IPS-15b (cell line): ENCODE results near the gene LHFPL6.

ENCODE experiments used
- H3K27me3 ChIP-seq: one replicate; pipeline ENCODE4 v1.6.1; 2013; ENCODE audit warnings: low read length; ENCODE audit not compliant: control insufficient read depth, insufficient read depth
- H3K36me3 ChIP-seq: one replicate; pipeline ENCODE4 v1.6.1; 2013; ENCODE audit warnings: low read length; ENCODE audit not compliant: control insufficient read depth, insufficient read depth
- H3K4me1 ChIP-seq: one replicate; pipeline ENCODE4 v1.6.1; 2013; ENCODE audit warnings: mild to moderate bottlenecking, low read length; ENCODE audit not compliant: control insufficient read depth, insufficient read depth
- H3K4me3 ChIP-seq: one replicate; pipeline ENCODE4 v1.5.1; 2013; ENCODE audit warnings: low read depth, low read length
- H3K9ac ChIP-seq: one replicate; pipeline ENCODE4 v1.6.1; 2013; ENCODE audit warnings: low read depth, mild to moderate bottlenecking, low read length
- H3K9me3 ChIP-seq: one replicate; pipeline ENCODE4 v1.6.1; 2013; ENCODE audit warnings: mild to moderate bottlenecking, low read length; ENCODE audit not compliant: control insufficient read depth, insufficient read depth

Gene LHFPL6

DNA sequence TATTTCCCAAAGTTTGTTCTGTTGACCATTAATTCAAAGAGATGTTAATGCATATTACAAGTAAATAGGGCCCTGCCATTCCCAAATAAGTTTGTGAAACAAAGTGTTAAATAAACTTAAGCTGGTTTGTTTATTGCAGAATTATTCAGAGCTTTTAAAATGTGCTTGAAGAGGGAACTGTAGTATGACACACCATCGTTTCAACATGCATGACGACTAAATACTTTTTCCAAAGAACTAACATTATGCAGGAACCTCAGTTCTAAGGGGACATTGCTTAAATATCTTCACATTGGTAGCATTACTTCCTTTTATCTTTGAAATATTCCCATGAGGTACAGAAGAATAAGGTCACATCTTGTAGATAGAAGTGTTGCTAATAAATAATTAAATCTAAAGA, 14.6 kb downstream of the LHFPL6 start:
- H3K27me3 ChIP-seq = no peaks in the 10 kb centered on the region
- no peak overlapping the region for H3K9ac ChIP-seq
- H3K9me3 ChIP-seq = no peaks in the 10 kb centered on the region
- no peaks in the 10 kb centered on the region for H3K36me3 ChIP-seq
- no peaks in the 10 kb centered on the region for H3K4me1 ChIP-seq
- no peak overlapping the region for H3K4me3 ChIP-seq

DNA sequence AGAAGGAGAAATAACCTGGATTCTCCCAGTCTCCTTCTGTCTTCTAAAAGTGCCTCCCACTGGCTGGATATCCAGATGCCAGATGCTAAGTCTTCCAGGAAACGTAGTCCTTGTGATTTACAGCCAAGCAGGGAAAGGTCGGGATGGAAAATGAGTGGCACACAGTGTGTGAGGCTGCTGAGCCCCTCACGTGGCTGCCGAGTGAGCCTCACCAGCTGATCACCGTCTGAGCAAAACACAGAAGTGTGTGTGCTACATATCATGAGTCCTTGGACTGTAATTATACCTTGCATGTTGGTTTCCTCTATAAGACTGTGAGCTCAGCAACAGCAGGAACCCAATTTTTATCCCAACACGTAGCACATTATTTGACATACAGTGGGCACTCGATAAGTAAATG, 15.1 kb downstream of the LHFPL6 start:
- no peak overlapping the region for H3K9ac ChIP-seq
- H3K36me3 ChIP-seq = no peaks in the 10 kb centered on the region
- H3K4me1 ChIP-seq = no peaks in the 10 kb centered on the region
- no peaks in the 10 kb centered on the region for H3K9me3 ChIP-seq
- no peaks in the 10 kb centered on the region for H3K27me3 ChIP-seq
- H3K4me3 ChIP-seq = no peak overlapping the region

DNA sequence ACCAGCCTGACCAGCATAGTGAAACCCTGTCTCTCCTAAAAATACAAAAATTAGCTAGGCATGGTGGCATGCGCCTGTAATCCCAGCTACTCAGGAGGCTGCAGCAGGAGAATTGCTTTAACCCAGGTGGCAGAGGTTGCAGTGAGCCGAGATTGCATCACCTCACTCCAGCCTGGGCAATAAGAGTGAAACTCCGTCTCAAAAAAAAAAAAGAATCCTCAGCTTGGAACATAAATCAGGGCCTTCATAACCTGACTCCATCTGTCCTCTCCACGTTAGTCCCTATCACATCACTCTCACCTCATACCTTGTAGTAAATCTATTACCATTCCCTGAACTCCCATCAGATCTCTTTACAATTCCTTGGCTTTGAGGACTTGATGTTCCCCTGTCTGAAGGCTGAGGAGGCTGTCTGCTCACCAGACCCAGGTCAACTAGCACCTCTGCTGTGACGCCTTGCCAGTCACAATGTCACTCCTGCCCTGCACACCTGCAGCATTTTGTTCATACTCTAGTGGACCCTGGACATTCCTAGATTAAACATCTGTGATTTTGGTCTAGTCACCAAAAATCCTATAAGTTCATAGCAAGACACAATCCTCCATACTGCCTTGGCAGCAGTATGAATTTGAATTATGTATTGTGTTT, 15.9 kb downstream of the LHFPL6 start:
- Histone ChIP-seq H3K4me3 (no peak overlapping the region), H3K9ac (no peak overlapping the region), H3K27me3 (no peaks in the 10 kb centered on the region), H3K4me1 (peaks cover 2% of the 10 kb centered on the region), H3K36me3 (no peaks in the 10 kb centered on the region), H3K9me3 (no peaks in the 10 kb centered on the region)

DNA sequence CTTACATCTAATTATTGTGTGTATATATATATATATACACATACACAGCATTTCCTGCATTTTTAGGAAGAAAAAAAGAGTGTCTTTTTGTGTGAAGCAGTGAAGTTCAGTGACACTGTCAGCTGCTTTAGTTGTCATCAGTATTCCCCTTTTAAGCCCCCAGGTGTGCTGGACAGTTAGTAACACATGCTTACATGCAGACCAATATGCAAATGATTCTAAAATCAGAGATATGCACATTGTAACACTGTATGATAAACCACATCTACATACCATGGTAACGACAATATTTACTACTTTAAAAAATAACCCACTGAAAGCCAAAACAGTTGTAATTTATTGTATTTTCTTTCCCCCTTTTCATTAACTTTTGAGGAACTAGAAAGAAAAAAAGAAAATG, 16.8 kb downstream of the LHFPL6 start:
- Histone ChIP-seq H3K4me3 (no peak overlapping the region), H3K27me3 (no peaks in the 10 kb centered on the region), H3K9me3 (no peaks in the 10 kb centered on the region), H3K9ac (no peak overlapping the region), H3K4me1 (peaks cover 2% of the 10 kb centered on the region), H3K36me3 (no peaks in the 10 kb centered on the region)

DNA sequence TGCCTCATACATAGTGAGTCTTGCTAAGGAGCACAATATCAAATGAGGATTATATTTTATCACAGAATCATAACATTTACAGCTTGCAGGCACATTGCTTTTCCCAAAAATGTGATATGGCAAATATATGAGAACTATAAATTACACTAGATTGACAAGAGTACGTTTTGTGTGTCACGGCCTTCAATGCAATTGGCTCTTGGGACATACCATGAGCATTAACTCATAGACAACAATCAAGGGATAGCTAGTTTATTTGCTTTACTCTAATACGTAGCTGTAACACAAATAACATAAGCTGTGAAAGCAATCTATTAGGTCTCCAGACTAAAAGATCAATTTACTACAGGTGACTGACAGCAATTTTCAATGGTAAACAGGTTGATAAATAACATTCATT, 17.8 kb downstream of the LHFPL6 start:
- H3K9me3 ChIP-seq = no peaks in the 10 kb centered on the region
- H3K4me1 ChIP-seq = peaks cover 2% of the 10 kb centered on the region
- H3K9ac ChIP-seq = no peak overlapping the region
- no peaks in the 10 kb centered on the region for H3K27me3 ChIP-seq
- H3K4me3 ChIP-seq = no peak overlapping the region
- H3K36me3 ChIP-seq = no peaks in the 10 kb centered on the region

DNA sequence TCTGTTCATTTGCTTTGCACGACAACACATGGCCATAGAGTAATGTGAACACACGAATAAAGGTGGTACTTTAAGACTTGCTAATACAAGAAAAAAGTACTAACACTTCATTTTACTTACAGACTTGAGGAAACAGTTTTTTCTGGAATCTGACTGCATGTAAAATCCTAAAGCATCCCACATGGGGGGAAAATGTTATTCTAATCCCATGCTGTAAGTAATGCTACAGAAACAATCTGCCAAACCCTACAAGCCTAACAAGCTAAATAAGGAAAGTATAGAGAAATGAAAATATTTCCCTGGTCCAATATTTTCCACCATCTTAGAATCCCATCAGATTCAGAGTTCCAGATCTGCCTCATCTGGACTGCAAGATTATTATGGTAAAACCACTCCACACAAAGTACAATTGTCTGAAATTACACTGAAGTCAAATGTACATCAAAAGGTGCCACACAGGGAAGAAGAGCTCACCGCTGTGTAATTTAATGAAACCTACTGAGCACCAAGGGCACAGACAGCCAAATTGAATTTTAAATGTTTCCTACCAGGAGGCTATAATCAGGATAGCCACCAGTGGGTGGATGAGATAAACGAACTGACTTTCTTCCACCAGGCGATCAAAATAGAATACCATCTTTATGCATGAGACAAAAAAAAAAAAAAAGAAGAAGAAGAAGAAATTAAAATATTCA, 22.0 kb downstream of the LHFPL6 start:
- H3K27me3 ChIP-seq = no peaks in the 10 kb centered on the region
- H3K4me3 ChIP-seq = no peak overlapping the region
- no peaks in the 10 kb centered on the region for H3K36me3 ChIP-seq
- peaks cover 8% of the 10 kb centered on the region for H3K4me1 ChIP-seq
- no peak overlapping the region for H3K9ac ChIP-seq
- no peaks in the 10 kb centered on the region for H3K9me3 ChIP-seq

DNA sequence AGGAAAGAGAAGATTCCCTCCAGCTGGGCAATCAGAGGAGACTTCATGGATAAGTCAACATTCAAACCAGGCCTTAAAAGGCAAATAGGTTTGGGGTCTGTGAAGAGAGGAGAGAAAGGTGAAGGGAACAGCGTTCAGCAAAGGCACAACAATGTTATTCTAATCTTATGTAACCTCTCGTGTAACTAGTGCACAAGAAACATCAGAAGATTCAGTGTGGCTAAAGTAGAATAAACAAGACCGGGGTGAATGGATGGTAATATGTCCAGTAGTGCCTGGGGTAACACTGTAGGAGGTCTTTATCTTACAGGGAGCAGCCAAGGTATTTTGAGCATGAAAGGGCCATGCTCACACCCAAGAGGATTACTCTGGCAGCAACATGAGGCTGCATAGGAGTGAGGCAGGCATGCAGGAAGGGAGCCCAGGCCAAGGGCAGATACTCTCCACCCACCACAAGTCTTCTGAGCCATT, 24.1 kb downstream of the LHFPL6 start:
- no peaks in the 10 kb centered on the region for H3K36me3 ChIP-seq
- H3K4me3 ChIP-seq = no peak overlapping the region
- peaks cover 8% of the 10 kb centered on the region for H3K4me1 ChIP-seq

DNA sequence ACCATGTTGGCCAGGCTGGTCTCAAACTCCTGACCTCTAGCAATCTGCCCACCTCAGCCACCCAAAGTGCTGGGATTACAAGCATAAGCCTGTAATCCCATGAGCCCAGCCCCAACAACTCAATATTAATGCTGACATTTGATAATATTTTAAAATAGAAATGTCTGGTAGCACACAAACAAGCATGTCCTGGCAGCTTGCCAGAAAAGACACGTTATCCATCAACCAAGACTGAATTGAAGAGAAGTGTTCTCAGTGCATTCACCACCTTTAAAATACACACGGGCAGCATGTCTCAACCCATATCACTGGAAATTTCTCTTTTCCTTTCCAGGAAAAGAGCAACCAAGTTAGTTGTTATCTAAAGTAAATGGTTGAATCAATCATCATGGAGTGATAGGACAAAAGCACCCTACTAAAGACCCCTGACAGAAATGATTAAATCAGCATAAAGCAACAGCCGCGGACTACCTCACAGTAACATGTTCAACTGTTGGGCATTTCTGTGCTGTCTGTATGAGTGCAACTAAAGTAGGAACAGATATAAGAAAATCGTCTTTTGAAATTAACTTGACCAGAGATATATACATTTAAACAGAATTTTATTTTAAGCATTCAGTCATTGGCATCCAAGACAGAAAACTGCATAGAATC, 25.0 kb downstream of the LHFPL6 start:
- H3K9ac ChIP-seq = no peak overlapping the region
- no peaks in the 10 kb centered on the region for H3K36me3 ChIP-seq
- peaks cover 8% of the 10 kb centered on the region for H3K4me1 ChIP-seq
- no peak overlapping the region for H3K4me3 ChIP-seq
- H3K9me3 ChIP-seq = no peaks in the 10 kb centered on the region
- H3K27me3 ChIP-seq = no peaks in the 10 kb centered on the region

More for the DNA sequence above, 24.1 kb downstream of the LHFPL6 start:
- Histone ChIP-seq H3K9me3 (no peaks in the 10 kb centered on the region), H3K27me3 (no peaks in the 10 kb centered on the region), H3K9ac (no peak overlapping the region)

DNA sequence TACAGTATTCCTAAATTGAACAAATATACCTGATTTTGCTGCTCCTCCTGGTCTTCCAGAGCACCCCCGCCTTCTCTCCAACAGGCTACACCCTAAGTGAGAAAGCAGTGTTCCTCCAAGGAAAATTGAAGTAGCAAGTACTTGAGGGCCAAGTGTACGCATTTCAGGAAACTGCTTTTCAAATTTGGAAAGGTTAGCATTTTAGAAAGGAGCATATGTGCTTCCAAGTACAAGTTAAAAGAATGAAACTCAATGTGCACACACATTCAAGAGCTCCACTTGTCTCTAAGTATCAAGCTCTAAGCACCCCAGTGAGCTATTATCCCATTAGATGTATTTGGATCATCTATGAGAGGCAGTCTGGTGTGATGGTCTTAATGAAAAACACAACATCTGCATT, 25.8 kb downstream of the LHFPL6 start:
- no peaks in the 10 kb centered on the region for H3K36me3 ChIP-seq
- peaks cover 7% of the 10 kb centered on the region for H3K4me1 ChIP-seq
- H3K9me3 ChIP-seq = no peaks in the 10 kb centered on the region
- H3K9ac ChIP-seq = no peak overlapping the region
- no peak overlapping the region for H3K4me3 ChIP-seq
- no peaks in the 10 kb centered on the region for H3K27me3 ChIP-seq

DNA sequence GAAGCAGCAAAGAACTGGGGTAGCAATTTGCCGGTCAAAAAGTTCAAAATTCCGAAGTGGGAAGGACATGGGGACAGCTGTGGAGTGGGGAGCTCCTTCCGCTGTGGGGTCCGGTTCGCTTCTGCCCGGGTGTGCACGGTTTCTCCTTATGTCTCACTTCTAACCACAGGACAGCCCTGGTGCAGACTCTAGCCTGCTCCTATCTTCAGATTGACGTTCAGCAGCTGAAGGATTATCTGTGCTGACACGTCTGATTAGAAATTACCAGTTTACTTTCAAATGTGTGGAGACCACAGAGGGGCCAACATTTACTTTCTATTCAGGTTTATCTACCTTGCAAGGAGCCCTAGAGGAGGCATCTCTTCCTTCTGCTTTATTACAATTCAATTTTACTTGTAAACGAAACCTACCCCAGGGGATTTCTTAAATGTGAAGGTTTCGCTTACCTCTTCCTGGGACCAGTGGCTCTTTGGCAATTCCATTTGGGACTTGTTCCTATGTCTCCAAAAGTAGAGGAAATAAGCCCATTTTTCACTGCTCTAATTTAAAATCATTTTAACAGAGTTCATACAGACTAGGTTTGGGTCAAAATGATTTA, 27.3 kb downstream of the LHFPL6 start:
- Histone ChIP-seq H3K4me1 (peaks cover 7% of the 10 kb centered on the region), H3K27me3 (no peaks in the 10 kb centered on the region), H3K4me3 (no peak overlapping the region), H3K9ac (no peak overlapping the region), H3K9me3 (no peaks in the 10 kb centered on the region), H3K36me3 (no peaks in the 10 kb centered on the region)

DNA sequence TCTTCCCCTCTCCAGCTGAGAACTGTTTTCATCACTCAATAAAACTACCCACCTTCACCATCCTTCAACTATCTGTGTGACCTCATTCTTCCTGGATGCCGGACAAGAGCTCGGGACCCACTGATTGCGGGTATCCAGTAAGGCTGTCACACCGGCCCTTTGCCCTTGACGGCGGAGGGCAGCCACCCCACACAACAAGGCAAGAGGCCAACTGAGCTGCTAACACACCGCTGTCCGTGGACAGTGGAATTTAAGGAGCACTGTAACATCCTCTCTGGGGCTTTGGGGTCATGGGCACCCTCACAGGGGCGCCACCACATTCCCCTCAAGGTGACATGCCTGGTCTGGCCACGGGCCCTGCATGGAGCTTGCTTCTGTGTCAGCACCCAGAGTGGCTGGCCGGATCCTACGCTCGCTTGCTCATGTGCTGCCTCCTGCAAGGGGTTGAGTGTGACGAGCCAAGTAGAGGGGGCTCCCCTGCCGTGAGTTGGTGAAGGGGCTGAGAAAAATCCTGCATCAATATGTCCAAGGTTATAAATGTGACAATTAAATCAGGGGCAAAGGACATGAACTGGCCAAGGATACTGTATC, 31.4 kb downstream of the LHFPL6 start:
- Histone ChIP-seq H3K4me3 (no peak overlapping the region), H3K9me3 (no peaks in the 10 kb centered on the region), H3K27me3 (no peaks in the 10 kb centered on the region), H3K9ac (no peak overlapping the region), H3K4me1 (no peaks in the 10 kb centered on the region), H3K36me3 (no peaks in the 10 kb centered on the region)
